Thymus (tissue), 11 donors: ENCODE measurements around the gene LTC4S. TPM values are rescaled to one million over a fixed set of nuclear protein-coding genes. Genes with fewer than 3 reads are reported as not detected.
A peak's percentile ranks its signal among the peaks of the same experiment; 100 is the strongest.

Experiments used
- DNase-seq, 9 donors: peaks; one replicate each; pipeline ENCODE4 v3.0.0-alpha.2; 2013; ENCODE audit warnings: low spot score in 9 of 9, low read depth in 6 of 9, missing footprints in 1 of 9
- H3K27ac ChIP-seq, 2 donors: one replicate each; pipeline ENCODE4 v1.5.1; 2013; ENCODE audit warnings: control low read depth in 1 of 2, low read depth in 1 of 2, low read length in 1 of 2, mild to moderate bottlenecking in 1 of 2, moderate library complexity in 1 of 2
- H3K27me3 ChIP-seq, 2 donors: one replicate each; pipeline ENCODE4 v1.5.1; 2013; ENCODE audit warnings: low read length in 1 of 2; ENCODE audit not compliant: control insufficient read depth in 2 of 2, insufficient read depth in 1 of 2
- H3K36me3 ChIP-seq, 2 donors: one replicate each; pipeline ENCODE4 v1.5.1; 2013; ENCODE audit warnings: low read length in 1 of 2, mild to moderate bottlenecking in 1 of 2, moderate library complexity in 1 of 2; ENCODE audit not compliant: control insufficient read depth in 2 of 2, insufficient read depth in 2 of 2
- H3K4me1 ChIP-seq, 2 donors: one replicate each; pipeline ENCODE4 v1.5.1; 2013; ENCODE audit warnings: low read length in 2 of 2; ENCODE audit not compliant: control insufficient read depth in 2 of 2, insufficient read depth in 2 of 2
- H3K4me3 ChIP-seq, 2 donors: one replicate each; pipeline ENCODE4 v1.5.1; 2013; ENCODE audit warnings: low read length in 2 of 2, control low read depth in 1 of 2, mild to moderate bottlenecking in 1 of 2
- H3K9me3 ChIP-seq, 2 donors: one replicate each; pipeline ENCODE4 v1.5.1; 2013; ENCODE audit warnings: low read length in 1 of 2, mild to moderate bottlenecking in 1 of 2; ENCODE audit not compliant: control insufficient read depth in 2 of 2, insufficient read depth in 1 of 2
- WGBS: extraction: QIAGEN DNeasy Blood & Tissue Kit; methylation state at CpG from one replicate; pipeline ENCODE4 v1.1.7; 2013; 5-methylcytosine and 5-hydroxymethylcytosine counted together
- polyA plus RNA-seq: library from polyadenylated mRNA; stranded (reverse); fragments of 200-250 nt; gene quantifications from one replicate; pipeline ENCODE4 v1.2.3, GENCODE V29; 2013
- total RNA-seq: library from RNA; stranded (reverse); fragments of 120-200 nt; gene quantifications from one replicate; pipeline ENCODE4 v1.2.4, GENCODE V29; 2013
- donor health status: healthy.

The LTC4S gene
- total and polyA plus RNA-seq, 2 donors = 2.7 to 2.8 TPM

DNA sequence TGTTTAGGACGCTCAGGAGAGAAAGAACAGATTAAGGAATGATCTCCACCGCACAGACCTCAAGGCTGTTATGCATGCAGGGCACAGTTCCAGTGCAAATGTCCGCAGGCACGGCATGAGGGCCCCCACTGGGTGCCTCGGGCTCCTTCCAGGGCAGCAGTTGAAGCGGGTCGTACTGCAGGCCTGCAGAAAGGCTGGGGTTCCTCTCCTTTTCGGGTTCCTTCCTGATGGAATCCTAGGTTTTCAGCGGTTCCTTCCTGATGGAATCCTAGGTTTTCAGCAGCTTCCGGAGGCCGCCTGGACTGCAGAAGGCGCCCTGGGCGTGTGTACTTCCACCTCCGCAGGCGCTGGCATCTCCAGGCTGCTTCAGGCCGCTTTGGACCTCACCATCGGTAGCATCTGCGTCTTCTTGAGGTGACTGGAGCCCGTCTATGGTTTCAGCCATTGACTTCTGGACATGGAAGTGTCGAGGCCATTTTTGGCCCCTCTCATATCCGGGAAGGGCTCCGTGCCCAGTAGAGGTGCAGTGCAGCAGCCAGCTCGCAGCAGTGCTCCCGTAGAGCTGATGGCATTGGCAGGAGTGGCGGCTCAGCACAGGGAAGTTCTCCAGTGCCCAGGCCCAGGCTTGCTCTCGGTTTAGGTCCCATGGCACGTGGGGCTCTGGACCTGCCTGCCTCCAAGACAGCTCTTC lies 18.5 kb downstream of the LTC4S start:
- Histone ChIP-seq H3K27ac (no peak overlapping the region), H3K36me3 (peaks cover 12 to 21% of the 10 kb centered on the region in 2 donors), H3K4me1 (peaks cover 3 to 5% of the 10 kb centered on the region in 2 donors), H3K27me3 (peaks cover 8 to 21% of the 10 kb centered on the region in 2 donors), H3K9me3 (peaks cover 0 to 5% of the 10 kb centered on the region in 2 donors), H3K4me3 (no peak overlapping the region)
- no peak for DNase-seq
- 98% methylated on average over 27 of the region's 27 CpGs for WGBS

GRCh38 chr5:179812997-179813607 lies 19.3 kb downstream of the LTC4S start:
- H3K4me3 ChIP-seq = no peak overlapping the region
- H3K4me1 ChIP-seq = peaks cover 0 to 4% of the 10 kb centered on the region in 2 donors
- peaks cover 14 to 27% of the 10 kb centered on the region in 2 donors for H3K27me3 ChIP-seq
- H3K36me3 ChIP-seq = peaks cover 12 to 21% of the 10 kb centered on the region in 2 donors
- WGBS = 97% methylated on average over 5 of the region's 5 CpGs
- H3K27ac ChIP-seq = no peak overlapping the region
- no peak for DNase-seq
- H3K9me3 ChIP-seq = peaks cover 0 to 5% of the 10 kb centered on the region in 2 donors

GRCh38 chr5:179814090-179814489 lies 20.3 kb downstream of the LTC4S start:
- H3K27ac ChIP-seq = no peak overlapping the region
- H3K36me3 ChIP-seq = peaks cover 12 to 21% of the 10 kb centered on the region in 2 donors
- 94% methylated on average over 3 of the region's 3 CpGs for WGBS
- peaks cover 0 to 5% of the 10 kb centered on the region in 2 donors for H3K9me3 ChIP-seq
- peaks cover 21 to 37% of the 10 kb centered on the region in 2 donors for H3K27me3 ChIP-seq
- no peak overlapping the region for H3K4me3 ChIP-seq
- DNase-seq = no peak
- peaks cover 0 to 13% of the 10 kb centered on the region in 2 donors for H3K4me1 ChIP-seq

DNA sequence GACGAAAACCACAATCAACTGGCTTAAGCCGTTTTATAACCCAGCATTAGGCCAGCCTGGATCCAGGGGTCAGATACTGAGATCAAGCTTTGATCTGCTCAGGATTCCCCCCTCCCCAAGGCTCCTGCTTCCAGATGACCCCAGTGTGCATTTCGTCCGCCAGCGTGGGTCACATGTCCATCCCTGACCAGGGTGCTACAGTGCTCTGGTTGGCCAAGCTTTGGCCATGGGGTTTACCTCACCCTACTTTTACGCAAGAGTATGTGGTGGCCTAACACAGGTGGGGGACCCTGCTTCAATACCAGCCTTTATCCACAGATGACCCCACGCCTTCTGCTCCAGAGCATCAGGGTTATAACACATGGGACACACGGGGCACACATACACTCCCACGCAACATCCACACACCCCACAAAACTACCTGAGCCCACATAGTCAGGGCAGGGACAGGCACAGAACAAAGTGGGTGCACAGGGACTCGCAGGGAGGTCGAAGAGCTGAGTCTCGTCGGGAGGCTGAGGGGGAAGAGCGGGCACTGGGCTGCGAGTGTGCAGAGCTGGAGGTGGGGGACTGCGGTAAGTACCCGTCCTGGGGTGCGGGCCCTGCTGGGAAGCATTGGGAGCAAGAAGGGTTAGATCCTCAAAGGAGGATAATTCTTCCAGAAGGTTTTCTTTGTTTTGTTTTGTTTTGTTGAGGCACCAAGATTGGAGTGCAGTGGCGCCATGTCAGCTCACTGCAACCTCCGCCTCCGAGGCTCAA lies 21.9 kb downstream of the LTC4S start:
- H3K27ac ChIP-seq = no peak overlapping the region
- H3K9me3 ChIP-seq = peaks cover 0 to 5% of the 10 kb centered on the region in 2 donors
- peaks cover 12 to 21% of the 10 kb centered on the region in 2 donors for H3K36me3 ChIP-seq
- DNase-seq = no peak
- 95% methylated on average over 21 of the region's 21 CpGs for WGBS
- no peak overlapping the region for H3K4me3 ChIP-seq
- peaks cover 28 to 52% of the 10 kb centered on the region in 2 donors for H3K27me3 ChIP-seq
- peaks cover 7 to 29% of the 10 kb centered on the region in 2 donors for H3K4me1 ChIP-seq

DNA sequence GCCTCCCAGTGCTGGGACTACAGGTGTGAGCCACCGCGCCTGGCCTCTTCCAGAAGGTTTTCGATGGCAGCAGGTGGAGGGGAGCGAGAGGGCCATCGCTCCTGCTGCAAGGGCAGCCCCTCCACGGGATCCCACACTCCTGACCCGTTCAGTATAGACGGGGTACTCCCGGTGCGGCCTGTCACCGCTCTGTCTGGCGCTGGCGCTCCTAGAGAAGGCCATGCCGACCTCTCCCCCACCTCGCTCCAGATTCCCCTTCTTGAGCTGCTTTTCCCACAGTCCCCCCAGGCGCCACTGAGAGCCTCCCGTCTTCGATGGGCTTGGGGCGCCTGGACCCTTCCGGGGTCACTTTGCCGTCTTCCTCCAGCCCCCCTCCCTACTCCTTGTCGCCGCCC lies 22.6 kb downstream of the LTC4S start:
- Histone ChIP-seq H3K4me3 (peak overlapping the region in 1 of 2 donors; percentile 29), H3K36me3 (peaks cover 8 to 21% of the 10 kb centered on the region in 2 donors), H3K9me3 (no peaks in the 10 kb centered on the region), H3K27ac (no peak overlapping the region), H3K4me1 (peaks cover 7 to 29% of the 10 kb centered on the region in 2 donors), H3K27me3 (peaks cover 28 to 52% of the 10 kb centered on the region in 2 donors)
- 73% methylated on average over 23 of the region's 23 CpGs for WGBS
- no peak for DNase-seq

DNA sequence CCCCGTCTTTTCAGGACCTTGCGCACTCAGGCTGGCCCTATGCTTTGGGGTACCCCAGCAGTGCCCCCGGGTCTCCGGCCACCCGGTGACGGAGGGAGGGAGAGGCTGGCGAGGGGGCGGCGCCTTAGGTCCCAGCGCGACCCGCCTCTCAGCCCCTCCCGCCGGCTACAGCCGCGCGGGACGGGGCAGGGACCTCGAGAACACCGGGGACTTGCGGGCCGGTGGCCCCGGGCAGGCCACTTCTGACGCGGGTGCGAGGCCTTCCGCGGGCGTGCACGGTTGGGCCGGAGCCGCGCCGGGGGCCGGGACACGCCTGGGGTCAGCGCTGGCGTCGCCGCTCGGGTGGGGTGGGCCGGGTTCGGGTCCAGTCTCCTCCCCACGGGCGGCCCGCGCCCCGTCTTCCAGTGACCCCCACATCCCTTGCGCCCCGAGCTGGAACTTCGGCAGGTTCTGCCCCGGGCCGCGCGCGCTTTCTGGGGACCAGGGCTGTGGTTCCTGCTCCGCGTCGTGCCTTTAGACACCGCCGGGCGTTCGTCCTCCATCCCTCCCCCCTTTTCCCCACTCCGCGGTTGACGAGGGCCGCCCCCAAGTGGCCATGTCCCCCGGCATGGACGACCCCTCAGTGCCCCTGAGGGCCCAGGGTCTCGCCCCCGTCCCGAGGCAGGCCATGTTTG lies 23.1 kb downstream of the LTC4S start:
- H3K9me3 ChIP-seq = no peaks in the 10 kb centered on the region
- no peak for DNase-seq
- H3K36me3 ChIP-seq = peaks cover 6 to 20% of the 10 kb centered on the region in 2 donors
- no peak overlapping the region for H3K27ac ChIP-seq
- H3K4me1 ChIP-seq = peaks cover 7 to 34% of the 10 kb centered on the region in 2 donors
- peak overlapping the region in 1 of 2 donors; percentile 29 for H3K4me3 ChIP-seq
- 4% methylated on average over 72 of the region's 72 CpGs for WGBS
- H3K27me3 ChIP-seq = peaks cover 28 to 52% of the 10 kb centered on the region in 2 donors

DNA sequence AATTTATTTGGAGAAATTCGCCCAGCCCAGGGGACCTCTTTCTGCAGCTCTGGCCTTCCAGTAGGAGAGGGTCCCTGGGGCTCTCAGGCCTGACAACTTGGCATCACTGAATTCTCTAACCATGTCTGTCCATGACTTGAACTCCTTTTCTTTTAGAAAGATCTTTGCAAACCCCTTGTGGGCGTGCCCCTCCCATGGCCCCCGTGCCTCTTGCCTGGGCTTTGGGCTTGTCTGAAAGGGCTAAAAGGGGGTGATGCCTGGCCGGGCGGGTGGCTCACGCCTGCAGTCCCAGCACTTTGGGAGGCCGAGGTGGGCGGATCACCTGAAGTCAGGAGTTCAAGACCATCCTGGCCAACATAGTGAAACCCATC lies 23.7 kb downstream of the LTC4S start:
- Histone ChIP-seq H3K4me3 (no peak overlapping the region), H3K27me3 (peaks cover 28 to 52% of the 10 kb centered on the region in 2 donors), H3K27ac (no peak overlapping the region), H3K9me3 (no peaks in the 10 kb centered on the region), H3K36me3 (peaks cover 2 to 15% of the 10 kb centered on the region in 2 donors), H3K4me1 (peaks cover 12 to 39% of the 10 kb centered on the region in 2 donors)
- 95% methylated on average over 8 of the region's 8 CpGs for WGBS
- DNase-seq = no peak

DNA sequence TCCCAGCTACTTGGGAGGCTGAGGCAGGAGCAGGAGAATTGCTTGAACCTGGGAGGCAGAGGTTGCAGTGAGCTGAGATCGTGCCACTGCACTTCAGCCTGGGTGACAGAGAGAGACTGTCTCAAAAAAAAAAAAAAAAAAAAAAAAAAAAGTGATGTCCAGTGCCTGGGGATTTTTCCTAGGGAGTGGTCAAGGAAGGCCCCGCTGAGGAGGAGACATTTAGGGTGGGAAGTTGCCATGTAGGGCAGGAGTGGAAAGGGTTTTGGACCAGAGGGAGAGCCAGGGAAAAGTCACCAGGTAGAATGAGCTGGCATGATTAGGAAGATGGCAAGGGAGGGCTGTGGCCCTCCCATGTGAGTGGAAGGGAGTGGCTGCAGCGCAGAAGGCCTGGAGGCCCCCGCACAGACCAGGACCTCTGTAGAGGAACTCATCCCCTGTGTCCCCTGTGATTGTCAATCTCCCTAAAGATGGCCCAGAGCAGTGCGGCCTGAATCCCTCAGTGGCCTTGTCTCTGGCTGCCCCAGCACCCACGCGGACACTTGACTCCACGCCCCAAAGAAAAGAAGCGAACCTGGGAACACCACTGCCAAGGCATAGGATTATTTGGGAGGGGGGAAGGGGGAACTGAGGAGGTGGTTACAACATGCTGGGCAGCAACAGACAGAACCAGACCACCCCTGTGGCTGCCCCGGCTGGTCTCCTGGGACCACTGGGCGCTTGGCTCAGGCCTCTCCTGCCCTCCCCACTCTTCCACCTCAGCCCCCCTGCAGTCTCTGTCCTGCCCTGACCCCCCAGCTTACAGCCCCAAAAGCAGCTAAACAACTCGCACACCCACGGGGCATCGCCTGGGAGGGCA lies 24.3 kb downstream of the LTC4S start:
- peaks cover 15 to 42% of the 10 kb centered on the region in 2 donors for H3K4me1 ChIP-seq
- no peaks in the 10 kb centered on the region for H3K9me3 ChIP-seq
- peak overlapping the region in 1 of 2 donors; percentile 2 for H3K4me3 ChIP-seq
- 89% methylated on average over 14 of the region's 14 CpGs for WGBS
- H3K36me3 ChIP-seq = peaks cover 2 to 10% of the 10 kb centered on the region in 2 donors
- H3K27me3 ChIP-seq = peaks cover 28 to 52% of the 10 kb centered on the region in 2 donors
- peak overlapping the region; percentile 55 to 66 for H3K27ac ChIP-seq
- DNase-seq = no peak
